ENCODE data around the gene CD247.

DNA sequence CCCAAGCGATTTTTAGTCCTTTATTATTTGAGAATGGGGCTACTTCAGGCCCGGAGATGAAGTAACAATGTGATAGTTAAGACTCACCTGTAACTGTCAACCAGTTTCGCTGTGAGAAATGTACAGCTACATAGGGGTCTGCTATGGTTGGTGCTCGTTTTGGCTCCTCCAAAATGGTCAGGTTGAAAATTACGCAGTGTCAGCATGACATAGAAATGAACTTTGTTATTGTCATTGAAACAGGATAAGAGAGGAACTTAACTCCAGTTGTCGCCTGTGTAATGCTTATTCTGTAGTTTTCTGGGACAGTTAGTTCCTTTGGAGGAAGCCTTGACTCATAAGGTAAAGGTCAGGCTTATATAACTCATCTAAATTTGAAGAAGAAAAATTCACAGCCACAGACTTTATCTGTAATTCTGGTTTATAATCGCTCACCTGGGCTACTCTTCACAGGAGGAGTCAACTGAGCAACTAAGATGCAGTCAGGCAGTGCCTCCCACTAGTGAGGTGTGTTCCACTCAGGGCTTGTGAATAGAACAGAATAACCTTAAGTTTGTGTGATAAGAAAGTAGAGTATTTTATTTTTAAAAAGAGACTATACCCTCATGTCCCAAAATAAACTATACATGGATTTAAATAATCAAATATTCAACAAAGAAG, 130.9 kb downstream of the CD247 start:
- TF ChIP-seq POLR2AphosphoS5 (IDR thresholded peaks at IDR 0.05; ENCODE audit: insufficient read depth in 1 of 2, low read depth in 1 of 2), result no peak
- TF ChIP-seq, protein P1, sequence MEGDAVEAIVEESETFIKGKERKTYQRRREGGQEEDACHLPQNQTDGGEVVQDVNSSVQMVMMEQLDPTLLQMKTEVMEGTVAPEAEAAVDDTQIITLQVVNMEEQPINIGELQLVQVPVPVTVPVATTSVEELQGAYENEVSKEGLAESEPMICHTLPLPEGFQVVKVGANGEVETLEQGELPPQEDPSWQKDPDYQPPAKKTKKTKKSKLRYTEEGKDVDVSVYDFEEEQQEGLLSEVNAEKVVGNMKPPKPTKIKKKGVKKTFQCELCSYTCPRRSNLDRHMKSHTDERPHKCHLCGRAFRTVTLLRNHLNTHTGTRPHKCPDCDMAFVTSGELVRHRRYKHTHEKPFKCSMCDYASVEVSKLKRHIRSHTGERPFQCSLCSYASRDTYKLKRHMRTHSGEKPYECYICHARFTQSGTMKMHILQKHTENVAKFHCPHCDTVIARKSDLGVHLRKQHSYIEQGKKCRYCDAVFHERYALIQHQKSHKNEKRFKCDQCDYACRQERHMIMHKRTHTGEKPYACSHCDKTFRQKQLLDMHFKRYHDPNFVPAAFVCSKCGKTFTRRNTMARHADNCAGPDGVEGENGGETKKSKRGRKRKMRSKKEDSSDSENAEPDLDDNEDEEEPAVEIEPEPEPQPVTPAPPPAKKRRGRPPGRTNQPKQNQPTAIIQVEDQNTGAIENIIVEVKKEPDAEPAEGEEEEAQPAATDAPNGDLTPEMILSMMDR (IDR thresholded peaks at IDR 0.05), result no peak

Measured in vagina (tissue), 2 donors.